Mucosa of descending colon (tissue), 3 donors: ENCODE measurements around the gene GSK3B. TPM values are rescaled to one million over a fixed set of nuclear protein-coding genes. Genes with fewer than 3 reads are reported as not detected.
A peak's percentile ranks its signal among the peaks of the same experiment; 100 is the strongest.

Experiments
- ATAC-seq: fragments of 200-7000 bp; cut with Tn5 transposase; one replicate; pipeline ENCODE4 v1.9.1; 2020; ENCODE audit warnings: mild to moderate bottlenecking, moderate library complexity
- DNase-seq, 3 donors: peaks; one replicate each; pipeline ENCODE4 v3.0.0-alpha.2; 2020
- H3K36me3 ChIP-seq: fragments of 200-600 bp; one replicate; pipeline ENCODE4 v1.8.0; 2021; ENCODE audit warnings: low read depth, mild to moderate bottlenecking
- H3K4me1 ChIP-seq: fragments of 200-600 bp; one replicate; pipeline ENCODE4 v1.8.0; 2021; ENCODE audit warnings: low read depth, mild to moderate bottlenecking
- H3K4me3 ChIP-seq: fragments of 200-600 bp; one replicate; pipeline ENCODE4 v1.8.0; 2021; ENCODE audit warnings: mild to moderate bottlenecking
- H3K9me3 ChIP-seq: fragments of 200-600 bp; one replicate; pipeline ENCODE4 v1.8.0; 2021; ENCODE audit warnings: mild to moderate bottlenecking
- intact Hi-C, 2 donors: fragments of 100-400 bp; cut with DNase I in 1 of 2; cut with micrococcal nuclease in 1 of 2; formaldehyde crosslinking; loops; one replicate each; pipeline versions ENCODE4 v1.11.0 to v1.11.1; 2022; cut with DNase I, micrococcal nuclease
- total RNA-seq, 3 donors: library from RNA; stranded (reverse); fragmentation: NEBNext Ultra II Directional in 2 of 3; extraction: Animal tissue kit (Norgen Biotek cat#: 25700) in 2 of 3; gene quantifications; one replicate each; pipeline versions ENCODE4 v1.2.1 to v1.2.4, GENCODE V29; 2021 to 2023
- TF ChIP-seq, protein P1 (sequence below): fragments of 200-600 bp; IDR thresholded peaks from one replicate; pipeline ENCODE4 v1.8.0; 2022; ENCODE audit warnings: antibody characterized with exemption, mild to moderate bottlenecking
- donor health status: DM: no; HTN: no; CAD: no; lungs with moderate emphysema.
- donor health status: DM: no; HTN: no; CAD: no.
- donor health status: DM: no; HTN: yes; CAD: no.

The GSK3B gene
- total RNA-seq, 3 donors from 2014 or later = 40.1 to 41.9 (median 41.0) TPM

- ATAC-seq (no peak), DNase-seq (no peak)
- H3K9me3 ChIP-seq = no peaks in the 10 kb centered on the region
- no peaks in the 10 kb centered on the region for H3K4me1 ChIP-seq
- TF ChIP-seq, protein P1, sequence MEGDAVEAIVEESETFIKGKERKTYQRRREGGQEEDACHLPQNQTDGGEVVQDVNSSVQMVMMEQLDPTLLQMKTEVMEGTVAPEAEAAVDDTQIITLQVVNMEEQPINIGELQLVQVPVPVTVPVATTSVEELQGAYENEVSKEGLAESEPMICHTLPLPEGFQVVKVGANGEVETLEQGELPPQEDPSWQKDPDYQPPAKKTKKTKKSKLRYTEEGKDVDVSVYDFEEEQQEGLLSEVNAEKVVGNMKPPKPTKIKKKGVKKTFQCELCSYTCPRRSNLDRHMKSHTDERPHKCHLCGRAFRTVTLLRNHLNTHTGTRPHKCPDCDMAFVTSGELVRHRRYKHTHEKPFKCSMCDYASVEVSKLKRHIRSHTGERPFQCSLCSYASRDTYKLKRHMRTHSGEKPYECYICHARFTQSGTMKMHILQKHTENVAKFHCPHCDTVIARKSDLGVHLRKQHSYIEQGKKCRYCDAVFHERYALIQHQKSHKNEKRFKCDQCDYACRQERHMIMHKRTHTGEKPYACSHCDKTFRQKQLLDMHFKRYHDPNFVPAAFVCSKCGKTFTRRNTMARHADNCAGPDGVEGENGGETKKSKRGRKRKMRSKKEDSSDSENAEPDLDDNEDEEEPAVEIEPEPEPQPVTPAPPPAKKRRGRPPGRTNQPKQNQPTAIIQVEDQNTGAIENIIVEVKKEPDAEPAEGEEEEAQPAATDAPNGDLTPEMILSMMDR = no peak
- H3K36me3 ChIP-seq = no peaks in the 10 kb centered on the region
- intact Hi-C loops = no loop called here
- no peak overlapping the region for H3K4me3 ChIP-seq
These were observed 286.0 kb downstream of the GSK3B start for GRCh38 chr3:119808244-119808643.

DNA sequence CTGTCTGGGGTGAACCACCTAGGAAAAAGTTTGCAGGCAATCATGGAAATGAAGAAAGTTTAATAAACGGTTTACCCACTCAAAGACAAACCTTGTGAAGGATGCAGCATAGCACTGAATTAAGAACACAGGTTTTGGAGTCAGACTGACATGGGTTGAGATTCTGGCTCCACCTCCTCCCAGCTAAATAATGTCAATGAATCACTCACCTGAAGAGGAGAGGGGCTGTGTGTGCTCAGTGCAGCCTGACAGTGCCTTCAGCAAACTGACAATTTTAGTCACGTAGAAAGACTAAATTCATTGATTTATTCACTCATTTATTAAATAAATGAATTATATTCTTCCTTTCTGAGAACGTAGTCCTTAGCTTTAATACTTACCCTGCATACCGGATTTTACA lies 293.4 kb downstream of the GSK3B start:
- TF ChIP-seq, protein P1 = no peak
- Histone ChIP-seq H3K4me3 (no peak overlapping the region), H3K4me1 (no peaks in the 10 kb centered on the region), H3K9me3 (no peaks in the 10 kb centered on the region), H3K36me3 (no peaks in the 10 kb centered on the region)
- intact Hi-C loops = no loop called here
- DNase-seq = no peak
- ATAC-seq = no peak

- DNase-seq (no peak), ATAC-seq (no peak)
- no peaks in the 10 kb centered on the region for H3K9me3 ChIP-seq
- H3K36me3 ChIP-seq = no peaks in the 10 kb centered on the region
- H3K4me1 ChIP-seq = peaks cover 4% of the 10 kb centered on the region
- intact Hi-C loops = no loop called here
- TF ChIP-seq, protein P1 = no peak
- H3K4me3 ChIP-seq = no peak overlapping the region
These were observed 297.5 kb downstream of the GSK3B start for GRCh38 chr3:119796785-119797184.

DNA sequence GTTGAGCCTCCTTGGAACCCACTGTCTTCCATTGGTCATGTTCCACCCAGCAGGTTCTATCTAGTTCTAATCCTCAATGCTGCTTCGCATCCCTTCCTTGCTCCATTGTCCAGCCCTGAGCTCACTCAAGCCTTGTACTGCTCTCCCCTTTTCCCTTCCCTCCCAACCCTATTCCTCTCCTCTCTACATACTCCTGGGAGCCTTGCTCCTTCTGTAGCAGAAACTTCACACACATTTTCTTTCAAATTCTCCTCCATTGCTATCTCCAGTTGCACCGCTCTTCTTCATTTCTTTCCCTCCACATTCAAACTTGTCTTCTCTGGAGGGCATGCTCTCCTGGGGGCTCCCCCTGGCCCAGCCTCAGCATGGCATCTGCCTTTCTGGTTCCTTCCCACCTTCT lies 297.9 kb downstream of the GSK3B start:
- Histone ChIP-seq H3K4me1 (peaks cover 4% of the 10 kb centered on the region), H3K36me3 (no peaks in the 10 kb centered on the region), H3K9me3 (no peaks in the 10 kb centered on the region), H3K4me3 (no peak overlapping the region)
- TF ChIP-seq, protein P1 = no peak
- no peak for ATAC-seq
- no peak for DNase-seq
- intact Hi-C loops = no loop called here

- intact Hi-C loops = no loop called here
- H3K4me1 ChIP-seq = peaks cover 4% of the 10 kb centered on the region
- ATAC-seq = peak; percentile 33
- TF ChIP-seq, protein P1 = no peak
- no peak overlapping the region for H3K4me3 ChIP-seq
- no peaks in the 10 kb centered on the region for H3K9me3 ChIP-seq
- DNase-seq = no peak
- H3K36me3 ChIP-seq = no peaks in the 10 kb centered on the region
These were observed 298.4 kb downstream of the GSK3B start for GRCh38 chr3:119795849-119796248.

DNA sequence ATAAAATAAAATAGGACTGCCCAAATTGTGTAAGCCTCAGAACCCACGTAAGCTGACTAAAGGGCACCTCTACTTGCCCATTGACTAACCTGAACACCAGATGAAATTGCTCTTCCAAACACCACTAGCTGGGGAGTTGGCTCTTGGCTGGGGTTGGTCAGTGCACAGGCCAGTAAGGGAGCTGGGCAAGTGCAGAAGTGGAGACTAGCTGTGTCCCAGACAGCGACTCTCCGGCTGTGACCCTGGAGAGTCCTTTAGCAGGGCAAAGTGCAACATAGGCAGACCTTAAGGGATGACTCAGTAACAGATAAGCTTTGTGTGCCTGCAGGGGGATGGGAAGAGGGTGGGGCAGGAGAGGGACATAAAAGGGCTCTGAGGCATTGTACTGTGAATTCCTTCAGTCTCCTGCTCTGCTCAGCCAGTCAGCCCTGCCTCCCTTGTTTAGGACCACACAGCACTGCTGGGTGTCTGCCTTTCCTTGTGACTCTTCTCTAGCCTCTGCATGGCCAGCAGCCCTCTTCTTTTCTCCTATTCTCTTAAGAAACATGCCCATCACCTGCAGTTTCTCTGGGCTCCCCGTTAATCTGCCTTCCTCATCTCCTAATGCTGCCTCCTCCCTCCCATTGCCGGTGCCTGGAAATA lies 299.2 kb downstream of the GSK3B start:
- peaks cover 4% of the 10 kb centered on the region for H3K4me1 ChIP-seq
- no peaks in the 10 kb centered on the region for H3K36me3 ChIP-seq
- ATAC-seq (peak; percentile 99), DNase-seq (peak; percentile 73 to 86 (median 82))
- H3K9me3 ChIP-seq = no peaks in the 10 kb centered on the region
- no peak overlapping the region for H3K4me3 ChIP-seq
- intact Hi-C loops = no loop called here
- TF ChIP-seq, protein P1 = no peak
